Measurements from ENCODE around the gene SLC26A6. TPM values are rescaled to one million over a fixed set of nuclear protein-coding genes. Genes with fewer than 3 reads are reported as not detected.

The SLC26A6 gene
- total and polyA plus RNA-seq, 2 of the 13 experiments (the other 11 are each of a cell fraction or from before 2014, with no cell fraction given), result 40.7 to 184 TPM

- TF ChIP-seq STAT6 (CRISPR knock-in tag; IDR thresholded peaks at IDR 0.05; ENCODE audit: borderline replicate concordance) (peak; percentile 79; the same call in 1 of the 2 replicates), CBX5 (CRISPR knock-in tag; IDR thresholded peaks at IDR 0.05; ENCODE audit: borderline replicate concordance) (no peak), ATF2 (CRISPR knock-in tag; IDR thresholded peaks at IDR 0.05) (peak; percentile 33; the same call in 1 of the 2 replicates), ZNF431 (CRISPR knock-in tag; IDR thresholded peaks at IDR 0.05; ENCODE audit: borderline replicate concordance, low read depth) (no peak; the same call in 1 of the 2 replicates), ZNF672 (CRISPR knock-in tag; IDR thresholded peaks at IDR 0.05) (peak; percentile 56; the same call in 1 of the 2 replicates), ZNF318 (CRISPR knock-in tag; IDR thresholded peaks at IDR 0.05) (no peak), GMEB1 (CRISPR knock-in tag; IDR thresholded peaks at IDR 0.05; ENCODE audit: borderline replicate concordance) (peak; percentile 75; the same call in 1 of the 2 replicates), ZNF546 (CRISPR knock-in tag; conservative IDR thresholded peaks at IDR 0.05) (no peak), TFE3 (CRISPR knock-in tag; IDR thresholded peaks at IDR 0.05) (peak; percentile 50; the same call in 1 of the 2 replicates), HES4 (CRISPR knock-in tag; IDR thresholded peaks at IDR 0.05; ENCODE audit: borderline replicate concordance) (peak; percentile 82; the same call in 1 of the 2 replicates), ZBTB7B (CRISPR knock-in tag; IDR thresholded peaks at IDR 0.05) (peak; percentile 57; the same call in 1 of the 2 replicates)
Measured at GRCh38 chr3:48635222-48636021, at the start of gene SLC26A6 (continued).

Data from HepG2 (cell line).